GM21526 (cell line): Measurements from ENCODE around the gene SUMO4.

Experiments used
- ATAC-seq: cut with Tn5 transposase; IDR thresholded peaks from one replicate; pipeline ENCODE4 v1.9.1; 2021; ENCODE audit warnings: moderate library complexity; ENCODE audit not compliant: unreplicated experiment, low FRiP score

Gene SUMO4

DNA sequence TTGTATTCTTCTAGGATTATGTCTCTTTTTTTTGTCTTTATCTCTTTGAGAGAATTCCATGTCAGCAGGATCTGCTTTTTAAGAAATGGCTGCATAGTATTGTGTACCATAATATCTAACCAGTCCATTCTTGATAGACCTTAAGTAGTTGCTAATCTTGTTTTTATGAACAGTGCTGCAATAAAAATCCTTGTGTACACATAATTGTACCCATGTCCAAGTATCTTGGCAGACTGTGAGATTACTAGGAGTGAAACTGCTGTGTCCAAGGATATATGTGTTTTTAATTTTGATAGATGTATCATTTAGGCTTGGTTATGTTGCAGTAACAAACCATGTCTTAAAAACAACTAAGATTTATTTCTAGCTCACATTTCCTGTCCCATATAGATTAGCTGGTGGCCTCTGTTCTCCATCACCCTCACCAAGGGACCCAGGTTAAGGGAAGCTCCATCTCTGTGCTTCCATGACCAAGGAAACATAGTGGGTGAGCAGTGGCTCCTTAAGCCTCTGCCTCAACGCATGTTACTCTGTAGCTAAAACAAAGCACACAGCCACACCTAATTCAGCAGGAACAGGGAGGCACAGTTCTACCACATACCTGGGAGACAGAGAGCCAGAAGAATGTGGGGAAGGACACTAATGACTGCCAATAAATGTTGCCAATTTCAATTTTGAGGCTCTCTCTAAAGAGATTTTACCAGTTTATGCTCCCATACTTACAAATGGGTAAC, 12.1 kb upstream of the SUMO4 start:
- ATAC-seq, result no peak

- ATAC-seq, result no peak
These were observed 10.4 kb upstream of the SUMO4 start for GRCh38 chr6:149389509-149390297.

GRCh38 chr6:149392093-149392492, 8.0 kb upstream of the SUMO4 start:
- no peak for ATAC-seq

- ATAC-seq, result no peak
These were observed 7.5 kb upstream of the SUMO4 start for GRCh38 chr6:149392535-149392934.

DNA sequence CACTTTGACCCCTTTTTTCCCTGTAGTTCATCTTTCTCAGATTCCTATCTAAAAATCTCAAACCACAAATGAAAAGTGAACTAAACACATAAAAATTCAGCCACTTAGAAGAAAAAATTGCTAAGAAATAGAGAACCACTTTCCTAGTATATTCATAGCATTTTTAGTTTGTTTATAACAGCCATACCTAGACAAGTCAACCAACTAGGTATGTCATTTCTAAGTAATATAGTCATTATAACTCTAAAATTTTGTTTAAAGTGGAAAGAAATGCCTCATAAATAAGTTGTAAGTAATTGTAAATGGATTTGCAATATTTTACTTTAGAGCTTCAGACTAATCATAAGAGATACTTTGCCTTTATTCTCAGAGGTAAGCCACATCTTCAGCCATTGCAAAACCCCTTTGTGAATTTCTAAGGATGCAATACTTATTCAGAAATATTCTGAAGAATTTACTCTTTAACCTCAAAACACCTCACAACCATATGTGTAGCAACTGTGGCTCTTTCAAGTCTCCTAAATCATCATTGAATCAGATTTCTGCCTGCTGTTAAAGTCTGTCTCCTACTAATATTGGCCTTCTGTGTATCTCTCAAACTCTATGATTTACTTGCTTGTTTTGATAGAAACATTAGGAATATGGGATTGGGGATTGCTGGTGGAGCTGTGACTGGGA, 6.9 kb upstream of the SUMO4 start:
- ATAC-seq, result no peak

DNA sequence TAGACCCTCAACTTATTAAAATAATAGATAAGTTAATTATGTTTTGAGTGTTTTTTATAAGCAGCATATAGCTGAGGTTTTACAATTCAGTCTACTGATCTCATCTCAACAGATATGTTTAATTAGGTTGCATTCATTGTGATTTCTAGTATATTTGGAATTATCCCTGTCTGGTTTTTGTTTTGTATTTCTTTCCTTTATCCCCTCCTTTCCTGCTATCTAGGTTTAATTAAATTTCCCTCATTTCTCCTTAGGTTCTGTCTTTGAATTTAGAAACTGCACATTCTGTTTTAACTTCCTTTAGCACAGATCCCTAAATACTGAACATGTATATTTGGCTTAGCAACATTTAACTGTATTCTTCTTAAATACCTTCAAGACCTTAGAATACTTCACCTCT, 4.9 kb upstream of the SUMO4 start:
- no peak for ATAC-seq

GRCh38 chr6:149397384-149397783, 2.7 kb upstream of the SUMO4 start:
- ATAC-seq, result no peak

GRCh38 chr6:149403534-149403933, 3.5 kb downstream of the SUMO4 start:
- no peak for ATAC-seq

GRCh38 chr6:149405823-149406765, 6.0 kb downstream of the SUMO4 start:
- ATAC-seq, result no peak

DNA sequence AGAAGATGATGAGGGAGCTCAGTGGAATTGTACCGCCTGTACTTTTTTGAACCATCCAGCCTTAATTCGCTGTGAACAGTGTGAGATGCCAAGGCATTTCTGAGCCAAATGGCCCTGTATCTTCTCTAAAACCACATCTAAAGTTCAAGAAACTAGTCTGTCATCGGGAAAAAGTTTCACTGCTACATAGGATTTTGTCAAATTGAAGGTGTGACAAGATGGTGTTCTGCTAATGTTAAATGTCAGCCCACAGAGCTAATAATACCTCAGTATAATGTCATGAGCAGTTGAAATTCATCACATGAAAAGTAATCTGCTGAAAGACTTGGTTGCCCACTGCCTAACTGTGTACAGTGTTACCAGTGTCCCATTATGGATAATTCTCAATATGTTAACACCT, 9.6 kb downstream of the SUMO4 start:
- no peak for ATAC-seq

DNA sequence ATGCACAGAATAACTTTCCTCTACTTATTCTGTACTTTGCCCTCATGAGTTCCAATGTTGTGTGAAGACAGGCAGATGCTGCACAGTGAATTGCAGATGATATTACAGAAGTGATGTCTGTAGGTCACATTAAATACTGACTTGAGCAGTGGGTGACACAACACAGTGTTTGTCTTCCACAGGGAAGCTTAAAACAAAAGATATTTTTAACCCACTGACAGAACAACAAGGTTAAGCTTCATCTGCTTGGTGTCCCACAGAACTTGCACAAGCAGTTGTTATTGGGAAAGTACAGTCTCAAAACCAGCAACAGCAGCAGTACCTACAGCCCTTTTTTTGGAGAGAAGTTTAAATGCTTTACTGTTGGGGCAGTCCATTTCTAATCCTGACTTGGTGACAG, 10.5 kb downstream of the SUMO4 start:
- no peak for ATAC-seq

DNA sequence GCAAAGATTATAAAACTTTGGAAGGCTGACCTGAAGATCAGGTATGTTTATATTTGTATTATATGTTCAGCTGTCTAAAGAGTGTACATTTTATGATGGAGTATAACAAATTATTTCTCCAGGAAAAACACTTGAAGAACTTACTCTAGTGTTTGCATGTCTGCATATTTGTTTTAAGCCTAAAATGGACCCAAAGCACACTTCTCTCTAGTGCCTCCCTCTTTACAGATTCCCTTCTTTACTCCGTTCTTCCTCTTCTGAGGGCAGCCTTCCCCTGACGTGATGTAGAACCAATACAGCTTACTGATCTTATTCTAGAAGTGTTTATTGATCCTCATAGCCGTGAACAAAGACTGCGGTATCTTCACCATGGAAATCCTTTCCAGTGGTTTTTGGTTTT, 13.9 kb downstream of the SUMO4 start:
- ATAC-seq, result no peak

GRCh38 chr6:149414821-149415220, 14.8 kb downstream of the SUMO4 start:
- ATAC-seq, result no peak

GRCh38 chr6:149419696-149420404, 19.8 kb downstream of the SUMO4 start:
- ATAC-seq, result no peak

DNA sequence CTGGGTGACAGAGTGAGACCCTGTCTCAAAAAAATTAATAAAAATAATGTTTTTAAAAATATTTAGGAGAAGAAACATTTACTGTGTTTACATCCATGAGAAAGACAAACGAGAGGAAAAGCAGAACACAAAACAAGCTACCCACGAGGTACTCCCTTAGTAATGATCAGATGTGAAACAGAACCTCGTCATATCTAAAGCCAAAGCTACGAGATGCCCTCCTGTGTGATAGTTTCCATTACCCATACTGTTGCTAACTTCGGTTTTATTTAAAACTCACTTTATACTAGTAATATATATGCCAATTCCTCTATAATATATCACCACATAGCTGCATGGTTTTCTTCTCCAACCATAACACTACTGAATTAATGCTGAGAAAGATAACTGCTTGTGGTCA, 21.1 kb downstream of the SUMO4 start:
- no peak for ATAC-seq

GRCh38 chr6:149422581-149422980, 22.5 kb downstream of the SUMO4 start:
- ATAC-seq, result no peak

- ATAC-seq, result no peak
These were observed 23.9 kb downstream of the SUMO4 start for GRCh38 chr6:149423964-149424440.

GRCh38 chr6:149425224-149425623, 25.2 kb downstream of the SUMO4 start:
- no peak for ATAC-seq

DNA sequence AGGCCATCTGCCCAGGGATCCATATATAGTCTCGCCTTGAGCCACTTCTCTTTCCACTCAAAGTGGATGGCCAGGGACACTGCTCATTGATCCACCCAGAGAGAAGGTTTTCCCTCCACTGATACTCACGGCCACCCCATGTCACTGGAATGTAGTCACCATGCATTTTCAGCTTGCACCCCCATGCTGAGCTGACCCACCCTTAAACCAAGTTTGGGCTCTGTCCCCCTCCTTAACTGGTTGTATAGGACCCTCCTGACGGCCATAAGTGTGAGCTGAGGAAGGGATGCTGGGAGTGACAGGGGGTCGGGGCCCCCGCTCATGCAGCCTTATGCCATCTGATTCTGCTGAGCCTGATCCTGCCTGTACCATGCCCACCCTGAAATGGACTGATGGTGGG, 25.7 kb downstream of the SUMO4 start:
- no peak for ATAC-seq

DNA sequence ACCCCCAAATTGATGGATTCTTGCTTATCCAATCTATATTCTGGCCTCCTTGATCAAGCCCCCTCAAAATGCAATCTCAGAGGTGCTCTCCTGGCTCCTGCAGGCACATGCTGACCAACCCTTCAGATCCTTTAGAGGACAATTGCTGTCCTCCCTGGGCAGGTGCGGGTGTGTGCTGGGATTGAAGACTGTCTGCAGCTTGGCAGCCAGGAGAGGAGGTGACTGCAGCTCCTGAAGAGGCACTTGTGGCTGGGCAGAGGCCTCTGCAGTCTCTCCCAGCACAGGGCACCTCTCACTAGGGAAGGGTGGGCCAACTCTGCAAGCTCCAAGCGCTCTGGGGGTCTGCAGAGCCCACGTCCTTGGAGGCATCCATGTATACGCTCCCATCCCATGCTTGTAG, 28.5 kb downstream of the SUMO4 start:
- no peak for ATAC-seq
